GM12878 (cell line): ENCODE results near the gene TRAF2. TPM values are rescaled to one million over a fixed set of nuclear protein-coding genes. Genes with fewer than 3 reads are reported as not detected.
A peak's percentile ranks its signal among the peaks of the same experiment; 100 is the strongest.

Experiments used
- ATAC-seq: fragments of 200-7000 bp; cut with Tn5 transposase; 3 replicates; pipeline ENCODE4 v1.9.1; 2020; ENCODE audit warnings: mild to moderate bottlenecking, moderate library complexity
- BruUV-seq: library from RNA; stranded (reverse); fragments of 400-500 nt; replicated peaks from 2 replicates; lab custom pipeline; 2021; lab: Mats Ljungman, UMichigan
- CTCF ChIA-PET: fragments of 300-600 bp; sonication (Branson Sonifier 250); formaldehyde crosslinking; extraction: SDS; loops from one replicate; lab custom pipeline; 2021; ENCODE audit warnings: inconsistent platforms; lab: Yijun Ruan, JAX
- POLR2A ChIA-PET: fragments of 350-600 bp; formaldehyde crosslinking; extraction: SDS; loops from one replicate; lab custom pipeline; 2021; ENCODE audit warnings: inconsistent platforms; lab: Charles Lee
- RAD21 ChIA-PET: fragments of 300-600 bp; sonication (Branson Sonifier 250); formaldehyde crosslinking; loops from one replicate; lab custom pipeline; 2023; ENCODE audit warnings: antibody characterized with exemption; ENCODE audit not compliant: unreplicated experiment; lab: Charles Lee
- SMC1A ChIA-PET: fragments of 300-600 bp; sonication (Branson Sonifier 250); formaldehyde crosslinking; loops from one replicate; lab custom pipeline; 2023; ENCODE audit not compliant: unreplicated experiment, uncharacterized antibody; lab: Charles Lee
- DNase-seq: peaks from one replicate; pipeline ENCODE4 v3.0.0-alpha.2; 2011; ENCODE audit warnings: low read depth, low spot score
- FAIRE-seq: peaks from 3 replicates; lab custom pipeline; 2011; peaks lifted over from hg19 to GRCh38; lab: Jason Lieb, UNC
- H2AFZ ChIP-seq: 2 replicates; pipeline ENCODE4 v1.6.0; 2011; ENCODE audit warnings: low read depth, low read length, control low read depth; ENCODE audit not compliant: control insufficient read depth
- H3K27ac ChIP-seq: 2 replicates; pipeline ENCODE4 v1.5.1; 2011; ENCODE audit warnings: control low read depth; ENCODE audit not compliant: control insufficient read depth, insufficient read depth
- H3K27me3 ChIP-seq, 2 experiments: replicated peaks in 1 of 2; 2 replicates each; pipeline versions ENCODE4 v1.6.0 to v1.6.1; 2011; ENCODE audit warnings: low read length in 1 of 2; ENCODE audit not compliant: control insufficient read depth in 2 of 2, insufficient read depth in 2 of 2
- H3K36me3 ChIP-seq, 2 experiments: 2 replicates each; pipeline ENCODE4 v1.5.1; 2011; ENCODE audit warnings: low read length in 1 of 2; ENCODE audit not compliant: control insufficient read depth in 2 of 2, insufficient read depth in 2 of 2
- H3K4me1 ChIP-seq: 2 replicates; pipeline ENCODE4 v1.6.1; 2011; ENCODE audit warnings: mild to moderate bottlenecking, low read length, moderate library complexity, mixed read lengths; ENCODE audit not compliant: control insufficient read depth, insufficient read depth
- H3K4me2 ChIP-seq: 2 replicates; pipeline ENCODE4 v1.6.0; 2011; ENCODE audit warnings: control low read depth; ENCODE audit not compliant: control insufficient read depth, insufficient read depth
- H3K4me3 ChIP-seq: fragments of 200-600 bp; sonication (generic); 2 replicates; pipeline ENCODE4 v1.5.1; 2016
- H3K79me2 ChIP-seq: 2 replicates; pipeline ENCODE4 v1.6.0; 2011; ENCODE audit warnings: low read length; ENCODE audit not compliant: control insufficient read depth, insufficient read depth
- H3K9ac ChIP-seq: 2 replicates; pipeline ENCODE4 v1.8.0; 2011; ENCODE audit warnings: low read length, control low read depth, mixed read lengths; ENCODE audit not compliant: control insufficient read depth, insufficient read depth
- H3K9me3 ChIP-seq: replicated peaks from 3 replicates; pipeline ENCODE4 v1.5.1; 2011; ENCODE audit warnings: mild to moderate bottlenecking, low read length; ENCODE audit not compliant: control insufficient read depth, insufficient read depth
- H4K20me1 ChIP-seq: 2 replicates; pipeline ENCODE4 v1.6.0; 2011; ENCODE audit not compliant: control insufficient read depth, insufficient read depth
- CHD2 ChIP-seq: IDR thresholded peaks from 2 replicates; pipeline ENCODE4 v1.6.1; 2011; ENCODE audit warnings: low read depth, low read length, improper control_type of control experiment, borderline replicate concordance
- CREM ChIP-seq: IDR thresholded peaks from 2 replicates; pipeline ENCODE4 v1.6.1; 2014; ENCODE audit warnings: antibody characterized with exemption, low read depth
- DPF2 ChIP-seq: fragments of 450-650 bp; IDR thresholded peaks from 2 replicates; pipeline ENCODE4 v1.6.1; 2017; ENCODE audit warnings: mild to moderate bottlenecking
- EZH2 ChIP-seq: IDR thresholded peaks from 2 replicates; pipeline ENCODE4 v1.6.1; 2012; ENCODE audit warnings: low read depth, mild to moderate bottlenecking, control low read depth, inconsistent platforms, low read length, borderline replicate concordance; ENCODE audit not compliant: control insufficient read depth
- IRF5 ChIP-seq: fragments of 450-650 bp; IDR thresholded peaks from 2 replicates; pipeline ENCODE4 v1.6.1; 2017; ENCODE audit warnings: borderline replicate concordance
- NFIC ChIP-seq: IDR thresholded peaks from 2 replicates; pipeline ENCODE4 v1.6.1; 2012; ENCODE audit warnings: low read depth, mild to moderate bottlenecking, inconsistent platforms, low read length, moderate library complexity
- SPI1 ChIP-seq: IDR thresholded peaks from 2 replicates; pipeline ENCODE4 v1.6.1; 2011; ENCODE audit warnings: low read depth, mild to moderate bottlenecking, low read length, moderate library complexity, borderline replicate concordance; ENCODE audit not compliant: insufficient read depth
- USF1 ChIP-seq: IDR thresholded peaks from 2 replicates; pipeline ENCODE4 v1.6.1; 2011; ENCODE audit warnings: borderline replicate concordance, low read depth, mild to moderate bottlenecking, moderate library complexity, mixed read lengths, low read length; ENCODE audit not compliant: insufficient read depth; ENCODE audit errors: extremely low read length
- ZNF622 ChIP-seq: fragments of 450-650 bp; IDR thresholded peaks from 2 replicates; pipeline ENCODE4 v1.6.1; 2017; ENCODE audit warnings: mild to moderate bottlenecking, inconsistent platforms
- WGBS: methylation state at CpG from one replicate; pipeline ENCODE4 v1.1.6; 2016; ENCODE audit warnings: low lambda C conversion rate; ENCODE audit not compliant: insufficient replicate concordance, insufficient coverage; ENCODE audit errors: missing lambda C conversion rate; 5-methylcytosine and 5-hydroxymethylcytosine counted together
- in situ Hi-C: fragments of 300-500 bp; cut with MboI; formaldehyde crosslinking; loops from 9 replicates; pipeline ENCODE4 v1.14.3; 2018; ENCODE audit warnings: mixed read lengths
- intact Hi-C: fragments of 100-400 bp; cut with micrococcal nuclease; formaldehyde crosslinking; loops from one replicate; pipeline ENCODE4 v1.14.2; 2022; ENCODE audit not compliant: unreplicated experiment
- polyA plus RNA-seq, 11 experiments: library from polyadenylated mRNA; depleted of rRNA in 4 of 11; unstranded in 6 of 11; stranded (reverse) in 5 of 11; fragments of >200 nt; fragmentation: Nextera tagmentation in 4 of 11; fragmentation: Illumina TruSeq in 1 of 11; extraction: Ambion mirVana in 4 of 11; extraction: Trizol in 1 of 11; gene quantifications; 1 replicate in 1 of 11; 2 replicates in 10 of 11; pipeline versions ENCODE4 v1.2.1 to v1.2.3, GENCODE V29; 2011 to 2016; ENCODE audit warnings: inconsistent platforms in 2 of 11, missing spikeins in 2 of 11, low read depth in 1 of 11
- total RNA-seq, 4 experiments: library from RNA; depleted of rRNA in 3 of 4; stranded (reverse); fragments of >200 nt in 3 of 4; fragmentation: Illumina TruSeq in 1 of 4; extraction: Trizol in 1 of 4; gene quantifications; 2 replicates each; pipeline versions ENCODE4 v1.2.1 to v1.2.3, GENCODE V29; 2013 to 2021
- TF ChIP-seq, protein P1 (sequence below), 3 experiments: IDR thresholded peaks in 2 of 3; conservative IDR thresholded peaks in 1 of 3; 2 replicates each; pipeline ENCODE4 v1.5.1; 2011; ENCODE audit warnings: low read depth in 3 of 3, low read length in 3 of 3, mild to moderate bottlenecking in 3 of 3, control low read depth in 2 of 3, moderate library complexity in 2 of 3, inconsistent platforms in 1 of 3, mixed read lengths in 1 of 3; ENCODE audit not compliant: control insufficient read depth in 2 of 3, insufficient read depth in 1 of 3; ENCODE audit errors: extremely low read depth in 1 of 3

TRAF2 gene
- total and polyA plus RNA-seq, 10 of the 15 experiments (the other 5 are each of a cell fraction or from before 2014, with no cell fraction given) = 0.34 to 39.5 (median 18.7) TPM

DNA sequence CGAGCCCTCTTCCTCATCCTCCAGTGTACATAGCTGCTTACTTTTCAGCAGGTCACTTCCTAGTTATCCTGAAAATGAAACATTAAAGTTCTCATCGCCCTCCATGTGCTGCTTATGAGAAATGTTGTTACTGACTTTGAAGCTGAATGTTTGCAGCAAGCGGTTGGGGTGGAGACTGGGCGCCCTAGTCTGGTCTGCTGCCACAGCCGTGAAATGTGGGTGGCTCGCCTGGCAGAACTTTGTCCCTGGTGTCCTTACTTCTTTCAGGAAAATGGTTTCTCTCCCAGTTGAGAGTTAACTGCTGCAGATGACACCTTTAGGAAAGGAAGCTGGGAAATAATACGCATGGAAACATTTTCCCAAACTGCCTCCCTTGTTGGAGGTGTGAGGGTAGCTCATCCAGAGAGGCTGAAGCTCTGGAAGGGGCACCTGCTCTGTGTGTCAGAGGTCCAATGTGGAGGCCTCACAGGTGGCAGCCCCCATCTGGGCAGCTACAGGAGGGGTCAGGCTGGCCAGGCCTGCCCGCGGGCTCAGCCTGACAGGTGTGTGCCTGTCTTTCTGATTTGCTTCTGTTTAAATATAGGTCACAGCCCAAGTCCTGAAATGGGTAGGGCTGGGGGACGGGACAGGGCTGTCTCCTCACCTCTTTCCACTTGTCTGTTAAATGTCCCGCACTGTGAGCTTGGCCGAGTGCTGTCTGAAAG, 24.0 kb downstream of the TRAF2 start (continued):
- TF ChIP-seq USF1 (no peak), ZNF622 (no peak), DPF2 (no peak), CHD2 (no peak), SPI1 (no peak), EZH2 (no peak)
- TF ChIP-seq, all 136 proteins: peak for 0

DNA sequence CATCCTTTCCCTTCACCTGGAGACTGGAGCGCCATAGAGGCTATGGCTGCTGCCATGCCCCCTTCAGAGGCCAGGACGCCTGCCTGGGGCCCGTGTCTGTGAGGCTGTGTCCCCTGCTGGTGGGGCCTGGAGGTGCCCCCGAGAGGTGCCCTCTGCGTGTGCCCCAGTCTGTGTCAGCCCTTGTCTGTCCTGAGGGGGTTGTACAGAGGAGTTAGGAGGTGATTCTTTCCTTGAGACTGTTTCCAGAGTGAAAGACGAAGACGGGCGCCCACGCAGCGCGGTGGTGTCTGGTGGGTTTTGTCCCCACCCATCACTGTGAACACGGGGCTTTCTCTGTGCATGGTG, 24.6 kb downstream of the TRAF2 start:
- ChIA-PET RAD21 (no interaction called here), CTCF (interaction anchor here (0.6 kb wide), 1 partner anchor 55 kb away, joined by 3 read pairs; no protein-coding TSS in a partner anchor), POLR2A (no interaction called here), SMC1A (no interaction called here)
- no peak for TF ChIP-seq NFIC
- no peak for TF ChIP-seq IRF5
- TF ChIP-seq, protein P1, sequence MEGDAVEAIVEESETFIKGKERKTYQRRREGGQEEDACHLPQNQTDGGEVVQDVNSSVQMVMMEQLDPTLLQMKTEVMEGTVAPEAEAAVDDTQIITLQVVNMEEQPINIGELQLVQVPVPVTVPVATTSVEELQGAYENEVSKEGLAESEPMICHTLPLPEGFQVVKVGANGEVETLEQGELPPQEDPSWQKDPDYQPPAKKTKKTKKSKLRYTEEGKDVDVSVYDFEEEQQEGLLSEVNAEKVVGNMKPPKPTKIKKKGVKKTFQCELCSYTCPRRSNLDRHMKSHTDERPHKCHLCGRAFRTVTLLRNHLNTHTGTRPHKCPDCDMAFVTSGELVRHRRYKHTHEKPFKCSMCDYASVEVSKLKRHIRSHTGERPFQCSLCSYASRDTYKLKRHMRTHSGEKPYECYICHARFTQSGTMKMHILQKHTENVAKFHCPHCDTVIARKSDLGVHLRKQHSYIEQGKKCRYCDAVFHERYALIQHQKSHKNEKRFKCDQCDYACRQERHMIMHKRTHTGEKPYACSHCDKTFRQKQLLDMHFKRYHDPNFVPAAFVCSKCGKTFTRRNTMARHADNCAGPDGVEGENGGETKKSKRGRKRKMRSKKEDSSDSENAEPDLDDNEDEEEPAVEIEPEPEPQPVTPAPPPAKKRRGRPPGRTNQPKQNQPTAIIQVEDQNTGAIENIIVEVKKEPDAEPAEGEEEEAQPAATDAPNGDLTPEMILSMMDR (IDR thresholded peaks at IDR 0.05 in 2 of 3, conservative IDR thresholded peaks at IDR 0.05 in 1 of 3; ENCODE audit: control insufficient read depth in 2 of 3, extremely low read depth in 1 of 3, insufficient read depth in 1 of 3, low read depth in 3 of 3, low read length in 3 of 3) = peak in 2 of 3 experiments; percentile 6 to 14; a peak in 2 of 6 replicates
- TF ChIP-seq CREM = no peak
- Histone ChIP-seq H3K4me1 (no peaks in the 10 kb centered on the region), H3K79me2 (no peaks in the 10 kb centered on the region; the same call in 1 of the 2 replicates), H3K9ac (no peak overlapping the region), H3K9me3 (no peaks in the 10 kb centered on the region; the same call in 2 of the 3 replicates), H3K27ac (no peak overlapping the region), H4K20me1 (no peaks in the 10 kb centered on the region; the same call in 1 of the 2 replicates), H3K27me3 (no peaks in the 10 kb centered on the region), H3K36me3 (peaks cover 9 to 42% of the 10 kb centered on the region in 2 experiments), H3K4me2 (no peak overlapping the region), H2AFZ (no peak overlapping the region), H3K4me3 (no peak overlapping the region)
- BruUV-seq = no TSS peak
- peak; percentile 68 for ATAC-seq
- in situ Hi-C loops = no loop called here
- no peak for DNase-seq
- no peak for FAIRE-seq
- intact Hi-C loops = no loop called here
- 83% methylated on average over 12 of the region's 12 CpGs for WGBS
